Lower lobe of right lung (tissue), 2 donors: Measurements from ENCODE around the gene MMP12. TPM values are rescaled to one million over a fixed set of nuclear protein-coding genes. Genes with fewer than 3 reads are reported as not detected.

ENCODE experiments used
- ATAC-seq, 2 donors: fragments of 200-7000 bp; cut with Tn5 transposase; one replicate each; pipeline ENCODE4 v1.9.1; 2020 to 2022; ENCODE audit warnings: mild to moderate bottlenecking in 2 of 2, moderate library complexity in 2 of 2
- DNase-seq: peaks from one replicate; pipeline ENCODE4 v3.0.0-alpha.2; 2020
- H3K27ac ChIP-seq: fragments of 200-600 bp; one replicate; pipeline ENCODE4 v1.8.0; 2022
- H3K27me3 ChIP-seq: fragments of 200-600 bp; one replicate; pipeline ENCODE4 v1.8.0; 2022; ENCODE audit warnings: low read depth
- H3K36me3 ChIP-seq: fragments of 200-600 bp; one replicate; pipeline ENCODE4 v1.8.0; 2022; ENCODE audit warnings: mild to moderate bottlenecking
- H3K4me1 ChIP-seq: fragments of 200-600 bp; one replicate; pipeline ENCODE4 v1.8.0; 2022
- H3K4me3 ChIP-seq: fragments of 200-600 bp; one replicate; pipeline ENCODE4 v1.8.0; 2022; ENCODE audit warnings: mild to moderate bottlenecking
- H3K9me3 ChIP-seq: fragments of 200-600 bp; one replicate; pipeline ENCODE4 v1.8.0; 2022
- intact Hi-C: fragments of 100-400 bp; cut with DNase I; formaldehyde crosslinking; loops from one replicate; pipeline ENCODE4 v1.11.0; 2022
- total RNA-seq: library from RNA; stranded (reverse); fragmentation: NEBNext Ultra II Directional; extraction: Animal tissue kit (Norgen Biotek cat#: 25700); gene quantifications from one replicate; pipeline ENCODE4 v1.2.1, GENCODE V29; 2021
- TF ChIP-seq, protein P1 (sequence below): fragments of 200-600 bp; IDR thresholded peaks from one replicate; pipeline ENCODE4 v1.8.0; 2022; ENCODE audit warnings: antibody characterized with exemption, mild to moderate bottlenecking
- donor health status: DM: no; HTN: yes; CAD: no; lungs with severe emphysema.

MMP12 gene
- total RNA-seq, 1 donor from 2014 or later, result 0.27 TPM

DNA sequence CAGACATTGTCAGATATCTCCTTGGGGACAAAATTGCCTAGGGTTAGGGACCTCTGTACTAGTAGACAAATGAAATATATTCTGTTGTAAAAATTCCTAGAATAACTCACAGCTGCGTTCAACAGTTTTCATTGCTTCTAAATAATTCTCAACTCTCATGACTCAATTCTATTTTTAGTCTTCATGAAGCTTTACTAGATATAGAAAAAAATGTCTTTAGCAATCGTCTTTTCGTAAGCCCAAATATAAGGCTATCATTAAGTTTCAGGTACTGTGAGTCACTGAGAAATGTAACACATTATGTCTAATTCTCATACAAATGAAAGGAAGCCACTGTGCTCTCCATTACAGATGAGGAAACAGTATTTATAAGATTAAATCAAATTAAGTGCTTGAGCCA is 6.4 kb downstream of the MMP12 start:
- no peak overlapping the region for H3K27ac ChIP-seq
- H3K4me1 ChIP-seq, result peaks cover 8% of the 10 kb centered on the region
- no peaks in the 10 kb centered on the region for H3K9me3 ChIP-seq
- intact Hi-C loops, result no loop called here
- TF ChIP-seq, protein P1, sequence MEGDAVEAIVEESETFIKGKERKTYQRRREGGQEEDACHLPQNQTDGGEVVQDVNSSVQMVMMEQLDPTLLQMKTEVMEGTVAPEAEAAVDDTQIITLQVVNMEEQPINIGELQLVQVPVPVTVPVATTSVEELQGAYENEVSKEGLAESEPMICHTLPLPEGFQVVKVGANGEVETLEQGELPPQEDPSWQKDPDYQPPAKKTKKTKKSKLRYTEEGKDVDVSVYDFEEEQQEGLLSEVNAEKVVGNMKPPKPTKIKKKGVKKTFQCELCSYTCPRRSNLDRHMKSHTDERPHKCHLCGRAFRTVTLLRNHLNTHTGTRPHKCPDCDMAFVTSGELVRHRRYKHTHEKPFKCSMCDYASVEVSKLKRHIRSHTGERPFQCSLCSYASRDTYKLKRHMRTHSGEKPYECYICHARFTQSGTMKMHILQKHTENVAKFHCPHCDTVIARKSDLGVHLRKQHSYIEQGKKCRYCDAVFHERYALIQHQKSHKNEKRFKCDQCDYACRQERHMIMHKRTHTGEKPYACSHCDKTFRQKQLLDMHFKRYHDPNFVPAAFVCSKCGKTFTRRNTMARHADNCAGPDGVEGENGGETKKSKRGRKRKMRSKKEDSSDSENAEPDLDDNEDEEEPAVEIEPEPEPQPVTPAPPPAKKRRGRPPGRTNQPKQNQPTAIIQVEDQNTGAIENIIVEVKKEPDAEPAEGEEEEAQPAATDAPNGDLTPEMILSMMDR, result no peak
- DNase-seq, result no peak
- H3K4me3 ChIP-seq, result no peak overlapping the region
- H3K27me3 ChIP-seq, result no peaks in the 10 kb centered on the region
- no peaks in the 10 kb centered on the region for H3K36me3 ChIP-seq
- ATAC-seq, result no peak

DNA sequence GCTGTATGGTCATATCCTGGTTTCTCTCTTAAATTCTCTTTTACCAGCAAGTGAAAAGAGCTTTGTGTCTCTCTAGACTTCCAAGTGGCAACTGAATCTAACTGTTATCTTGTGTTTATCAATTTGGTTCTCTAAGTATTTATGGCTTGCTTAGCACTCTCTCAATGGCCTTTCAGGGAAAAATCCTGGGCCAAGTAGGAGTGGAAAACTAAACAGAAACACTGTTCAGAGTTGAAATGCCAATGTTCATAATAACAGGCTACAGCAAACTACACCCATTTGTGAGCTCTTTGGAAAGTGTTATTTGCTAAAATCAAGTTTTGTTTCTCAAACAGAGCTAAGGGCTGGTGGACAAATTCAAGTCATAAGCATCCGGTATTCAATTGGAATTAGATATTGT is 10.1 kb downstream of the MMP12 start:
- no peak overlapping the region for H3K27ac ChIP-seq
- H3K27me3 ChIP-seq, result no peaks in the 10 kb centered on the region
- TF ChIP-seq, protein P1, result no peak
- DNase-seq, result no peak
- no peak for ATAC-seq
- intact Hi-C loops, result no loop called here
- H3K36me3 ChIP-seq, result no peaks in the 10 kb centered on the region
- H3K4me1 ChIP-seq, result peaks cover 8% of the 10 kb centered on the region
- H3K4me3 ChIP-seq, result no peak overlapping the region
- H3K9me3 ChIP-seq, result no peaks in the 10 kb centered on the region

DNA sequence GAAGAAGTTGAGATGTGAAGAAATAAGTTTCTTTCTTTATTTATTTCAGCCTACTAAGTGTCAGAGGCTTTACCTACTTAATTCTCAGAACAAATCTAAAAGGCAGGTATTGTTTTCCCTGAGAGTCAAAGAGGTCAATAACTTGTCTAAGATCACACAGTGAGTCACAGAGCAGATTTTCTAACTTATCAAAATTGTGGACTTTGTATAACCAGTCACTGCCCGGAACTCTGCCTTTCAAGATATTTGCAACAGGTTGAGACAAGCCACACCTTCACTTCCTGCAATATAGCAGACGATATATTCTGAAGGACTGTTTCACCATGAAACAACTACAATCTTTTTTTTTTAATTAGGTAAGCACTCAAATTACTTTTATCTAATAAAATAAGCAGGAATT is 20.8 kb downstream of the MMP12 start:
- Histone ChIP-seq H3K36me3 (no peaks in the 10 kb centered on the region), H3K9me3 (no peaks in the 10 kb centered on the region), H3K4me3 (no peak overlapping the region), H3K4me1 (no peaks in the 10 kb centered on the region), H3K27me3 (no peaks in the 10 kb centered on the region), H3K27ac (no peak overlapping the region)
- DNase-seq, result no peak
- ATAC-seq, result no peak
- TF ChIP-seq, protein P1, result no peak
- intact Hi-C loops, result no loop called here

DNA sequence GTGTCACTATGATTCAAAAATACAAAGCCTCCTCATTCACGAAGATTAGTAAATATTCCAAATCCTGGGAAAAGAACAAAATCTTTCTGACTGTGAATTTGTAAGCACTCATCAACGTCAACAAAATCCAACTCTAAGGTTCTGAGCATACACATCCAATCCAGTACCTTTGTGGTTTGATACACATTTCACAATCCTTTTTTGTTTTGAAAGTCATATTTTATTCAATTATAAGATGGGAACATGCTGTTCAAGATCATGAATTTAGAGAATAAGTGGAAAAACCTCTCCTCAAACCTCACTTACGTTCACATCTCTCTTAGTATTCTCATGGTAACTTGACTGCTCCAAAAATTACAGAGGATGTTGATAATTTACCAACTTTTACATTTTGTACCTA is 21.7 kb downstream of the MMP12 start:
- intact Hi-C loops, result no loop called here

DNA sequence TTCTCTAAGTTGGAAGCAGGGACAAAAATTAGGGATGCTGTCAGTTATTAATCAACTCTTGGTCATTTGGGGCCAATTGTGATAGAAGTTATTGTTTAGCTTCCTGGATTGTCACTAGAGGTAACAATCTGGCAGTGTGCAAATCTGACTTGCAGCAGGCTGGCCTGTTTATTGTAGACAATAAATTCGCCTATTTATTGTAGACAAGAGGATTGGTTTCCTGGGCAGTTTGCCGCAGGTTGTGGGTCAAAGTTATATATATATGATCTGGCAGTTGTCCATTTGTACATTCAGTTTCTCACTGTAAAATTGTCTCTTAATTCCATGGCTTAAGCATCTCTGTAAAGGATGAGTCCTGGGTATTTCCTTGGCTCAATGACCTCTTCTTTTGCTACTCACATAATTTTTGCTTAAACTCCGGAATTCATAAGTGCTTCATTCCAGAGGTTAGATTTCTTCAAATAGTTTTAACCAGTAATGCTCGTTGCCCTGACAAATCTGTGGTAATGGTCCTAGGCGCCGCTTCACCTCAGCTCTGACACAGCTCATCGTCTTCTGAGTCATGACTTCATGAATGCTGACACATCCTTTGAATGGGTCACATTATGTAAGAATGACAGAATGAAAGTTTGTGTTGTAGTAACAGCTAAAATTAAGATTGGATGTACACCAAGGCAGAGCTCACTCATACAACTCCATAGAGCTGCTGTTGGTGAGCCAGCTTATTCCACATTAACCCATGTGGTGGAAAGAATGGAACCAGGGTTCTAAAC is 23.6 kb downstream of the MMP12 start:
- DNase-seq (no peak), ATAC-seq (no peak)
- TF ChIP-seq, protein P1, result no peak
- no peak overlapping the region for H3K4me3 ChIP-seq
- H3K36me3 ChIP-seq, result no peaks in the 10 kb centered on the region
- no peaks in the 10 kb centered on the region for H3K27me3 ChIP-seq
- H3K4me1 ChIP-seq, result no peaks in the 10 kb centered on the region
- no peak overlapping the region for H3K27ac ChIP-seq
- H3K9me3 ChIP-seq, result no peaks in the 10 kb centered on the region
- intact Hi-C loops, result no loop called here

More for the DNA sequence above, 21.7 kb downstream of the MMP12 start:
- no peak for ATAC-seq
- no peak for DNase-seq
- no peaks in the 10 kb centered on the region for H3K9me3 ChIP-seq
- no peaks in the 10 kb centered on the region for H3K27me3 ChIP-seq
- no peaks in the 10 kb centered on the region for H3K36me3 ChIP-seq
- H3K4me1 ChIP-seq, result no peaks in the 10 kb centered on the region
- TF ChIP-seq, protein P1, result no peak
- H3K27ac ChIP-seq, result no peak overlapping the region
- H3K4me3 ChIP-seq, result no peak overlapping the region
